Neuronal stem cell (in vitro differentiated cells): Measurements from ENCODE around the gene TC2N.

Experiments used
- DNase-seq: peaks from one replicate; pipeline ENCODE4 v3.0.0-alpha.2; 2013; ENCODE audit warnings: low spot score
- H2AFZ ChIP-seq: one replicate; pipeline ENCODE4 v1.6.1; 2013; ENCODE audit warnings: mild to moderate bottlenecking, low read length, inconsistent platforms
- H2AK5ac ChIP-seq: 2 replicates; pipeline ENCODE4 v1.6.1; 2013; ENCODE audit warnings: low read depth, mild to moderate bottlenecking, inconsistent platforms, low read length, moderate library complexity, mixed read lengths
- H2BK120ac ChIP-seq: 2 replicates; pipeline ENCODE4 v1.6.1; 2013; ENCODE audit warnings: low read depth, mild to moderate bottlenecking, inconsistent platforms, low read length, moderate library complexity, mixed read lengths
- H2BK12ac ChIP-seq: one replicate; pipeline ENCODE4 v1.6.1; 2013; ENCODE audit warnings: low read length, inconsistent platforms
- H2BK15ac ChIP-seq: 2 replicates; pipeline ENCODE4 v1.6.1; 2013; ENCODE audit warnings: mild to moderate bottlenecking, low read length, inconsistent platforms, mixed read lengths
- H2BK5ac ChIP-seq: one replicate; pipeline ENCODE4 v1.6.1; 2013; ENCODE audit warnings: inconsistent platforms, mild to moderate bottlenecking, low read length, moderate library complexity
- H3K14ac ChIP-seq: one replicate; pipeline ENCODE4 v1.6.1; 2013; ENCODE audit warnings: low read length, inconsistent platforms
- H3K18ac ChIP-seq: 2 replicates; pipeline ENCODE4 v1.6.1; 2013; ENCODE audit warnings: low read length, inconsistent platforms
- H3K23ac ChIP-seq: 2 replicates; pipeline ENCODE4 v1.6.1; 2013; ENCODE audit warnings: low read depth, mild to moderate bottlenecking, mixed read lengths, low read length, inconsistent platforms; ENCODE audit not compliant: poor library complexity
- H3K27ac ChIP-seq: replicated peaks from 3 replicates; pipeline ENCODE4 v1.5.1; 2013; ENCODE audit warnings: low read length, inconsistent platforms
- H3K27me3 ChIP-seq, 3 experiments: 2 replicates each; pipeline ENCODE4 v1.6.1; 2013; ENCODE audit warnings: low read length in 3 of 3, mild to moderate bottlenecking in 2 of 3, inconsistent platforms in 1 of 3, low read depth in 1 of 3, mixed read lengths in 1 of 3, moderate library complexity in 1 of 3; ENCODE audit not compliant: control insufficient read depth in 3 of 3, insufficient read depth in 3 of 3
- H3K36me3 ChIP-seq, 2 donors: replicated peaks in 1 of 2; 2 replicates each; pipeline ENCODE4 v1.6.1; 2013; ENCODE audit warnings: low read length in 2 of 2; ENCODE audit not compliant: control insufficient read depth in 2 of 2, insufficient read depth in 2 of 2
- H3K4ac ChIP-seq: 2 replicates; pipeline ENCODE4 v1.6.1; 2013; ENCODE audit warnings: inconsistent platforms, mild to moderate bottlenecking, low read length, moderate library complexity
- H3K4me1 ChIP-seq, 2 donors: 1 replicate in 1 of 2; 2 replicates in 1 of 2; pipeline ENCODE4 v1.6.1; 2013; ENCODE audit warnings: low read length in 2 of 2, low read depth in 1 of 2; ENCODE audit not compliant: control insufficient read depth in 2 of 2, insufficient read depth in 1 of 2
- H3K4me2 ChIP-seq: one replicate; pipeline ENCODE4 v1.6.1; 2013; ENCODE audit warnings: mild to moderate bottlenecking, low read length, inconsistent platforms; ENCODE audit not compliant: insufficient read depth, poor library complexity, severe bottlenecking
- H3K4me3 ChIP-seq, 2 donors: 2 replicates each; pipeline ENCODE4 v1.5.1; 2013; ENCODE audit warnings: low read length in 2 of 2, mild to moderate bottlenecking in 2 of 2, inconsistent platforms in 1 of 2, moderate library complexity in 1 of 2
- H3K79me1 ChIP-seq: one replicate; pipeline ENCODE4 v1.6.1; 2013; ENCODE audit warnings: low read depth, mild to moderate bottlenecking, inconsistent platforms, low read length, moderate library complexity
- H3K9ac ChIP-seq: one replicate; pipeline ENCODE4 v1.6.1; 2013; ENCODE audit warnings: mild to moderate bottlenecking, low read depth, low read length, inconsistent platforms; ENCODE audit not compliant: poor library complexity
- H3K9me3 ChIP-seq, 2 donors: replicated peaks in 1 of 2; 2 replicates each; pipeline versions ENCODE3 to v1.6.1; 2013; ENCODE audit warnings: low read length in 2 of 2, mild to moderate bottlenecking in 2 of 2, inconsistent platforms in 1 of 2, low read depth in 1 of 2, mixed read lengths in 1 of 2, moderate library complexity in 1 of 2; ENCODE audit not compliant: control insufficient read depth in 2 of 2, insufficient read depth in 1 of 2
- H4K8ac ChIP-seq: one replicate; pipeline ENCODE4 v1.6.1; 2013; ENCODE audit warnings: low read depth, mild to moderate bottlenecking, inconsistent platforms, low read length, moderate library complexity
- H4K91ac ChIP-seq: one replicate; pipeline ENCODE4 v1.6.1; 2013; ENCODE audit warnings: low read length, low read depth, mild to moderate bottlenecking, inconsistent platforms; ENCODE audit not compliant: poor library complexity
- WGBS, 2 donors: extraction: QIAGEN DNeasy Blood & Tissue Kit; methylation state at CpG; one replicate each; pipeline ENCODE4 v1.1.7; 2013; ENCODE audit warnings: missing lambda C conversion rate in 2 of 2, mixed read lengths in 1 of 2; ENCODE audit not compliant: insufficient read length in 2 of 2, insufficient replicate concordance in 1 of 2; ENCODE audit errors: extremely low coverage in 2 of 2; 5-methylcytosine and 5-hydroxymethylcytosine counted together

The TC2N gene

DNA sequence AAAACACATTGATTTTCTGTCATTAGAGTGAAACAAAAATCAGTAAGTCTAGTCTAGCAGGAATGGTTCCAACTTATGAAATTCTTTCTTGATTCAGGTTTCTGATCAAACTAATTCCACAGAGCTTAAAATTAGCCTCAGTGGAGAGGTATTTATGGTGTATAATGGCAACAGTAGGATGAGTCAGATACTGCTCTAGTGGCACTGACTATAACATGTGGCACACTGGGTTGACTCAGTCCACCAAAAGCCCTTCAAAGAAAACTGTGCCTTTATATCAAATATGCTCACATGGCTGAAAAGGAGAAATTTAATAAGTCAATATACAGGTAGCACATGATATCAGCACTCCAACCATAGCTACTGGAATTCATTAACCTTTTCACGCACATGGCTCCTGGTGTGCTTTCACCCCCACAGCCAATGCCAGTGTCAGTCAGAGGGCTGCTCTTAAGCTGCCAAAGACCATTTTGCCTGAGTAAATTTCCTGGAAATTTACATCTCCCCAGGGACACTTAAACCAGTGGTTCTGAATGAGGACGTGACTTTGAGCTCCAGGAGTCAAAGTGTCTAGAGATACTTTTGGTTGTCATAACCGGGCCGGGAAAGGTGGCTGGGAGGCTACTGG, 113.7 kb downstream of the TC2N start:
- peaks cover 0 to 3% (median 0%) of the 10 kb centered on the region in 3 experiments for H3K27me3 ChIP-seq
- H3K27ac ChIP-seq, result no peak overlapping the region
- no peak overlapping the region for H3K14ac ChIP-seq
- no CpG with 5 or more reads among the region's 4 CpGs for WGBS, 2 donors
- no peak overlapping the region for H2BK5ac ChIP-seq
- no peak overlapping the region for H3K9ac ChIP-seq
- no peaks in the 10 kb centered on the region for H3K4me1 ChIP-seq
- no peak for DNase-seq
- H2BK12ac ChIP-seq, result no peak overlapping the region
- H3K4me3 ChIP-seq, result peak overlapping the region in 1 of 2 donors; percentile 12
- H4K8ac ChIP-seq, result no peak overlapping the region
- H2AK5ac ChIP-seq, result no peak overlapping the region
- no peak overlapping the region for H3K18ac ChIP-seq
- no peak overlapping the region for H2BK120ac ChIP-seq
- no peak overlapping the region for H2AFZ ChIP-seq
- H3K79me1 ChIP-seq, result no peaks in the 10 kb centered on the region
- no peaks in the 10 kb centered on the region for H3K36me3 ChIP-seq
- no peak overlapping the region for H3K4me2 ChIP-seq
- no peaks in the 10 kb centered on the region for H3K9me3 ChIP-seq
- no peak overlapping the region for H2BK15ac ChIP-seq
- H4K91ac ChIP-seq, result no peak overlapping the region
- H3K23ac ChIP-seq, result no peak overlapping the region
- no peak overlapping the region for H3K4ac ChIP-seq

DNA sequence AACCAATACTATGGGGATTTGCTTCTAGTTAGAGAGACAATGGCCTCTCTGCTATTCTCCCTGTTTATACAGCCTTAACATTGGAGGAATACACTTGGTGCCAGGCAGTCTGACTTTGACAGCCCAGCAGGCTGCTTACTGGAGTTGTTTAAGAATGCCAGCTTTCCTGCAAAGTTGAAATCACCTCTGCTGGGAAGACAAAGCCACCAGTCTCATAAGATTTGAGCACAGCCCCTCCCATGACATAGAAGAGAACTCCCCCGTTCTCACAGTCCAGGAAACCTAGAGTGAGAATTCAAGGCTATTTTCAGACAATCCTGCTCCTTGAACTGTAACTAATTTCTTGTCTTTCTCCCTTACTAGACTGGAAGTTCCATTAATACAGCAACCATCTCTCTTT, 114.4 kb downstream of the TC2N start:
- no peak overlapping the region for H3K9ac ChIP-seq
- H4K8ac ChIP-seq, result no peak overlapping the region
- DNase-seq, result no peak
- no peak overlapping the region for H2AFZ ChIP-seq
- H3K9me3 ChIP-seq, result no peaks in the 10 kb centered on the region
- H3K36me3 ChIP-seq, result no peaks in the 10 kb centered on the region
- no peak overlapping the region for H2BK5ac ChIP-seq
- H3K18ac ChIP-seq, result no peak overlapping the region
- H2AK5ac ChIP-seq, result no peak overlapping the region
- no peak overlapping the region for H3K4me3 ChIP-seq
- no peak overlapping the region for H3K4me2 ChIP-seq
- no peaks in the 10 kb centered on the region for H3K4me1 ChIP-seq
- no peak overlapping the region for H3K27ac ChIP-seq
- no peak overlapping the region for H2BK120ac ChIP-seq
- H3K27me3 ChIP-seq, result peaks cover 0 to 3% (median 0%) of the 10 kb centered on the region in 3 experiments
- no peak overlapping the region for H3K14ac ChIP-seq
- no peak overlapping the region for H2BK15ac ChIP-seq
- H2BK12ac ChIP-seq, result no peak overlapping the region
- no peaks in the 10 kb centered on the region for H3K79me1 ChIP-seq
- no CpG with 5 or more reads among the region's 1 CpG for WGBS, 2 donors
- H3K4ac ChIP-seq, result no peak overlapping the region
- H3K23ac ChIP-seq, result no peak overlapping the region
- no peak overlapping the region for H4K91ac ChIP-seq

DNA sequence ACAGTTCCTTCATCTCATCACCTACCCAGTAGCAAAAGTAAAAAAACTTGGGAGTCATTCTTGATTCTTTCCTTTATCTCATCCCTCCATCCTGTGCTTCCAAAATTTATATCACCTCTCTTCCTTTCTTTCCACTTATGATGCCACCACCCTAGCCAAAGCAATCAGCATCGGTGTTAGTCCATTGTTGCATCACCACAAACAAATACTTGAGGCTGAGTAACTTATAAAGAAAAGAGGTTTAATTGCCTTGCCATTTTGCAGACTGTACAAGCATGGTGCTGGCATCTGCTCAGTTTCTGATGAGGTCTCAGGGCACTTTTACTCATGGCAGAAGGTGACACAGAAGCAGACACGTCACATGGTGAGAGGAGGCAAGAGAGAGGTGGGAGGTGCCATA, 115.6 kb downstream of the TC2N start:
- Histone ChIP-seq H3K9me3 (no peaks in the 10 kb centered on the region), H3K27ac (no peak overlapping the region), H2BK12ac (no peak overlapping the region), H3K4me3 (no peak overlapping the region), H2AK5ac (no peak overlapping the region), H4K8ac (no peak overlapping the region), H3K18ac (no peak overlapping the region), H3K4me1 (no peaks in the 10 kb centered on the region), H3K36me3 (no peaks in the 10 kb centered on the region), H2BK15ac (no peak overlapping the region), H3K23ac (no peak overlapping the region), H3K14ac (no peak overlapping the region), H3K4me2 (no peak overlapping the region), H3K27me3 (peaks cover 0 to 3% (median 0%) of the 10 kb centered on the region in 3 experiments), H2BK5ac (no peak overlapping the region), H3K4ac (no peak overlapping the region), H4K91ac (no peak overlapping the region), H2AFZ (no peak overlapping the region), H3K79me1 (no peaks in the 10 kb centered on the region), H2BK120ac (no peak overlapping the region), H3K9ac (no peak overlapping the region)
- WGBS, 2 donors, result no CpG with 5 or more reads among the region's 2 CpGs
- no peak for DNase-seq

DNA sequence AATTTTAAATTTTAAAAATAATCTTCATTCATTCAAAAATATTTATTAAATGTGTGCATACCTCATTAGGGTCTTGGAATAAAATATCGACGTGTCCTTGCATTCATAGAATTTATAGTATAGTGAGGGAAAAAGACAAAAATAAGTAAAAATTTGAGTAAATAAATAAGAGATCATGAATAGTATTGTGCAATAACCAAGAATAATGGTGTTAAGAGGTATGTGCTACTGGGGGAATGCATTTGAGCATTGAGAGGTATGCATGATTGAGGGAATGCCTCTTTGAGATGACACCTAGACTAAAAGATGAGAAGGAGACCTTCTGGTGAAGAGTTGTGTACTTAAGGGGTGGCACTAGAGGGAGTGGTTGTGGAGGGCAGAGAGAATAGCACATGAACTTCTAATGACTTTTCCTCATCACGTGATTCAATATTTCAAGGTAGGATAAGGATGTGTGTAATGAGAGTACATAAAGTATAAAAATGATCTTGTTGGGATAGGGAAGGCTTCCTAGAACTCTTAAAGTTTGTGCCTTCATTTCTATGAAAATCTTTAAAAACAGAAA, 116.6 kb downstream of the TC2N start:
- no peak overlapping the region for H3K4me2 ChIP-seq
- no peak overlapping the region for H3K9ac ChIP-seq
- H3K27ac ChIP-seq, result no peak overlapping the region
- H2BK12ac ChIP-seq, result no peak overlapping the region
- H3K36me3 ChIP-seq, result no peaks in the 10 kb centered on the region
- no peak overlapping the region for H4K8ac ChIP-seq
- H3K18ac ChIP-seq, result no peak overlapping the region
- H2BK15ac ChIP-seq, result no peak overlapping the region
- H3K79me1 ChIP-seq, result no peaks in the 10 kb centered on the region
- H3K27me3 ChIP-seq, result peaks cover 0 to 3% (median 0%) of the 10 kb centered on the region in 3 experiments
- no CpG with 5 or more reads among the region's 3 CpGs for WGBS, 2 donors
- H3K9me3 ChIP-seq, result no peaks in the 10 kb centered on the region
- H3K4me3 ChIP-seq, result no peak overlapping the region
- H3K23ac ChIP-seq, result no peak overlapping the region
- no peak overlapping the region for H3K14ac ChIP-seq
- DNase-seq, result no peak
- no peak overlapping the region for H3K4ac ChIP-seq
- H2BK5ac ChIP-seq, result no peak overlapping the region
- H2BK120ac ChIP-seq, result no peak overlapping the region
- no peak overlapping the region for H2AK5ac ChIP-seq
- H2AFZ ChIP-seq, result no peak overlapping the region
- H4K91ac ChIP-seq, result no peak overlapping the region
- H3K4me1 ChIP-seq, result no peaks in the 10 kb centered on the region
